GM12801 (cell line): ENCODE results near the gene DIP2A.

Experiments
- CTCF ChIP-seq: IDR thresholded peaks from one replicate; pipeline ENCODE4 v1.5.1; 2011; ENCODE audit warnings: control low read depth; ENCODE audit not compliant: insufficient read length; ENCODE audit errors: extremely low read depth

Gene DIP2A

GRCh38 chr21:46441961-46442498, 16.7 kb upstream of the DIP2A start:
- no peak for TF ChIP-seq CTCF

- TF ChIP-seq CTCF: no peak
Observed at GRCh38 chr21:46442938-46443337, 15.8 kb upstream of the DIP2A start.

GRCh38 chr21:46443910-46444309, 14.8 kb upstream of the DIP2A start:
- no peak for TF ChIP-seq CTCF

- TF ChIP-seq CTCF: no peak
Observed at GRCh38 chr21:46448108-46448507, 10.6 kb upstream of the DIP2A start.

GRCh38 chr21:46452710-46453109, 6.0 kb upstream of the DIP2A start:
- TF ChIP-seq CTCF: no peak

- no peak for TF ChIP-seq CTCF
Observed at GRCh38 chr21:46454142-46454541, 4.5 kb upstream of the DIP2A start.

- TF ChIP-seq CTCF: no peak
Observed at GRCh38 chr21:46454634-46455390, 3.9 kb upstream of the DIP2A start.
